IMR-90 (cell line): ENCODE data around the gene TBC1D1. TPM values are rescaled to one million over a fixed set of nuclear protein-coding genes. Genes with fewer than 3 reads are reported as not detected.
A peak's percentile ranks its signal among the peaks of the same experiment; 100 is the strongest.

Experiments
- ATAC-seq: fragments of 200-7000 bp; cut with Tn5 transposase; 2 replicates; pipeline ENCODE4 v1.9.1; 2020; ENCODE audit warnings: low read depth, mild to moderate bottlenecking, moderate library complexity
- BruUV-seq: library from RNA; stranded (reverse); fragments of 400-500 nt; replicated peaks from 2 replicates; lab custom pipeline; 2021; lab: Mats Ljungman, UMichigan
- CTCF ChIA-PET: fragments of 300-600 bp; formaldehyde crosslinking; extraction: SDS; loops from one replicate; lab custom pipeline; 2021; ENCODE audit warnings: antibody characterized with exemption; lab: Yijun Ruan, JAX
- POLR2A ChIA-PET: fragments of 300-600 bp; sonication (Branson Sonifier 250); formaldehyde crosslinking; loops from one replicate; lab custom pipeline; 2022; ENCODE audit warnings: antibody characterized with exemption; ENCODE audit not compliant: unreplicated experiment; lab: Charles Lee
- DNase-seq: peaks from one replicate; pipeline ENCODE4 v3.0.0; 2013
- H2AFZ ChIP-seq: replicated peaks from 2 replicates; pipeline ENCODE3; 2013; ENCODE audit warnings: low read length, mild to moderate bottlenecking; ENCODE audit not compliant: poor library complexity
- H2AK5ac ChIP-seq: 2 replicates; pipeline ENCODE4 v1.6.1; 2013; ENCODE audit warnings: low read depth, low read length, inconsistent platforms
- H2AK9ac ChIP-seq: replicated peaks from 2 replicates; pipeline ENCODE3; 2013; ENCODE audit warnings: mild to moderate bottlenecking, low read depth, low read length, moderate library complexity; ENCODE audit not compliant: poor library complexity
- H2BK120ac ChIP-seq: 2 replicates; pipeline ENCODE4 v1.6.1; 2013; ENCODE audit warnings: low read depth, low read length, inconsistent platforms
- H2BK15ac ChIP-seq: 3 replicates; pipeline ENCODE4 v1.6.1; 2013; ENCODE audit warnings: low read depth, low read length, inconsistent platforms
- H2BK20ac ChIP-seq: 2 replicates; pipeline ENCODE4 v1.6.1; 2013; ENCODE audit warnings: low read depth, mild to moderate bottlenecking, inconsistent platforms, low read length, moderate library complexity
- H2BK5ac ChIP-seq: 2 replicates; pipeline ENCODE4 v1.6.1; 2013; ENCODE audit warnings: mild to moderate bottlenecking, low read depth, low read length, inconsistent platforms; ENCODE audit not compliant: poor library complexity, severe bottlenecking
- H3K14ac ChIP-seq: replicated peaks from 2 replicates; pipeline ENCODE4 v1.6.1; 2013; ENCODE audit warnings: low read depth, low read length, inconsistent platforms
- H3K18ac ChIP-seq: 2 replicates; pipeline ENCODE4 v1.6.1; 2013; ENCODE audit warnings: low read depth, low read length, control low read depth
- H3K23ac ChIP-seq: 2 replicates; pipeline ENCODE4 v1.6.1; 2013; ENCODE audit warnings: low read depth, low read length, inconsistent platforms
- H3K27ac ChIP-seq: 2 replicates; pipeline ENCODE4 v1.5.1; 2013; ENCODE audit warnings: mild to moderate bottlenecking, control low read depth, low read length; ENCODE audit not compliant: insufficient read depth
- H3K27me3 ChIP-seq: 2 replicates; pipeline ENCODE4 v1.6.1; 2013; ENCODE audit warnings: low read length; ENCODE audit not compliant: control insufficient read depth, insufficient read depth
- H3K36me3 ChIP-seq: 2 replicates; pipeline ENCODE4 v1.6.1; 2013; ENCODE audit warnings: low read length, mixed read lengths; ENCODE audit not compliant: control insufficient read depth, insufficient read depth
- H3K4ac ChIP-seq: 2 replicates; pipeline ENCODE4 v1.6.1; 2013; ENCODE audit warnings: low read depth, low read length, inconsistent platforms
- H3K4me1 ChIP-seq: 2 replicates; pipeline ENCODE4 v1.6.1; 2013; ENCODE audit warnings: low read length, mixed read lengths; ENCODE audit not compliant: control insufficient read depth, insufficient read depth
- H3K4me2 ChIP-seq: 2 replicates; pipeline ENCODE4 v1.6.1; 2013; ENCODE audit warnings: low read depth, mild to moderate bottlenecking, control low read depth, low read length, moderate library complexity
- H3K4me3 ChIP-seq: 2 replicates; pipeline ENCODE4 v1.5.1; 2013; ENCODE audit warnings: low read depth, mild to moderate bottlenecking, control low read depth, low read length, moderate library complexity; ENCODE audit not compliant: insufficient read depth
- H3K56ac ChIP-seq: 2 replicates; pipeline ENCODE4 v1.6.1; 2013; ENCODE audit warnings: low read length, inconsistent platforms; ENCODE audit not compliant: insufficient read depth; ENCODE audit errors: extremely low read depth
- H3K79me1 ChIP-seq, 2 experiments: 2 replicates each; pipeline ENCODE4 v1.6.1; 2013; ENCODE audit warnings: low read length in 2 of 2, inconsistent platforms in 1 of 2, low read depth in 1 of 2
- H3K9ac ChIP-seq: 2 replicates; pipeline ENCODE4 v1.6.1; 2013; ENCODE audit warnings: low read depth, low read length, control low read depth
- H3K9me1 ChIP-seq: 2 replicates; pipeline ENCODE4 v1.6.1; 2013; ENCODE audit warnings: low read length, inconsistent platforms; ENCODE audit not compliant: insufficient read depth
- H3K9me3 ChIP-seq: 2 replicates; pipeline ENCODE4 v1.6.1; 2013; ENCODE audit warnings: low read length; ENCODE audit not compliant: control insufficient read depth, insufficient read depth
- H4K20me1 ChIP-seq: 2 replicates; pipeline ENCODE4 v1.6.1; 2013; ENCODE audit warnings: low read length, inconsistent platforms; ENCODE audit not compliant: insufficient read depth
- H4K5ac ChIP-seq: 2 replicates; pipeline ENCODE4 v1.6.1; 2013; ENCODE audit warnings: mild to moderate bottlenecking, low read depth, low read length, control low read depth
- H4K8ac ChIP-seq, 2 experiments: 2 replicates each; pipeline ENCODE4 v1.6.1; 2013; ENCODE audit warnings: low read depth in 2 of 2, low read length in 2 of 2, control low read depth in 1 of 2, inconsistent platforms in 1 of 2
- H4K91ac ChIP-seq: 2 replicates; pipeline ENCODE4 v1.6.1; 2013; ENCODE audit warnings: low read depth, low read length, inconsistent platforms; ENCODE audit not compliant: insufficient read depth
- CEBPB ChIP-seq: IDR thresholded peaks from 2 replicates; pipeline ENCODE4 v1.6.1; 2012; ENCODE audit warnings: low read depth, low read length, improper control_type of control experiment
- MAFK ChIP-seq: IDR thresholded peaks from 2 replicates; pipeline ENCODE4 v1.6.1; 2012; ENCODE audit warnings: low read depth, low read length, improper control_type of control experiment
- NFE2L2 ChIP-seq: fragments of 150-350 bp; IDR thresholded peaks from 2 replicates; pipeline ENCODE4 v1.6.1; 2016; ENCODE audit warnings: low read depth, mild to moderate bottlenecking, low read length
- POLR2A ChIP-seq: IDR thresholded peaks from 2 replicates; pipeline ENCODE4 v1.6.1; 2012; ENCODE audit warnings: mild to moderate bottlenecking, low read depth, low read length
- RCOR1 ChIP-seq: IDR thresholded peaks from 2 replicates; pipeline ENCODE4 v1.6.1; 2012; ENCODE audit warnings: mild to moderate bottlenecking, low read length, improper control_type of control experiment; ENCODE audit not compliant: insufficient replicate concordance
- RFX5 ChIP-seq: IDR thresholded peaks from 2 replicates; pipeline ENCODE4 v1.8.0; 2012; ENCODE audit warnings: low read depth, mild to moderate bottlenecking, low read length, moderate library complexity
- WGBS, 2 experiments: methylation state at CpG; one replicate each; pipeline versions ENCODE4 v1.1.5 to v1.1.7; 2013; ENCODE audit warnings: missing lambda C conversion rate in 2 of 2; ENCODE audit not compliant: insufficient read length in 1 of 2; ENCODE audit errors: extremely low coverage in 2 of 2; 5-methylcytosine and 5-hydroxymethylcytosine counted together
- dilution Hi-C: fragments of 300-500 bp; cut with HindIII; formaldehyde crosslinking; loops from one replicate; pipeline ENCODE4 v1.14.3; 2018; ENCODE audit warnings: low sequenced_read_pairs; ENCODE audit not compliant: unreplicated experiment
- in situ Hi-C: fragments of 300-500 bp; cut with MboI; formaldehyde crosslinking; loops from 3 replicates; pipeline ENCODE4 v1.14.3; 2019; ENCODE audit warnings: low sequenced_read_pairs, inconsistent platforms, mixed read lengths
- intact Hi-C: fragments of 100-400 bp; cut with micrococcal nuclease; formaldehyde crosslinking; loops from 2 replicates; pipeline ENCODE4 v1.10.0; 2022
- polyA plus RNA-seq, 3 experiments: library from polyadenylated mRNA; depleted of rRNA; stranded (reverse); fragments of >200 nt; gene quantifications; 2 replicates each; pipeline ENCODE4 v1.2.3, GENCODE V29; 2012; ENCODE audit warnings: low replicate concordance in 1 of 3
- total RNA-seq: library from RNA; depleted of rRNA; stranded (reverse); fragments of >200 nt; gene quantifications from 2 replicates; pipeline ENCODE4 v1.2.3, GENCODE V29; 2012
- TF ChIP-seq, protein P1 (sequence below): fragments of 150-350 bp; IDR thresholded peaks from 2 replicates; pipeline ENCODE4 v1.6.1; 2017; ENCODE audit warnings: mild to moderate bottlenecking, antibody characterized with exemption, low read length, low read depth

The TBC1D1 gene
- total and polyA plus RNA-seq, 2 of the 4 experiments (the other 2 are of a cell fraction): 42.4 to 104 TPM

DNA sequence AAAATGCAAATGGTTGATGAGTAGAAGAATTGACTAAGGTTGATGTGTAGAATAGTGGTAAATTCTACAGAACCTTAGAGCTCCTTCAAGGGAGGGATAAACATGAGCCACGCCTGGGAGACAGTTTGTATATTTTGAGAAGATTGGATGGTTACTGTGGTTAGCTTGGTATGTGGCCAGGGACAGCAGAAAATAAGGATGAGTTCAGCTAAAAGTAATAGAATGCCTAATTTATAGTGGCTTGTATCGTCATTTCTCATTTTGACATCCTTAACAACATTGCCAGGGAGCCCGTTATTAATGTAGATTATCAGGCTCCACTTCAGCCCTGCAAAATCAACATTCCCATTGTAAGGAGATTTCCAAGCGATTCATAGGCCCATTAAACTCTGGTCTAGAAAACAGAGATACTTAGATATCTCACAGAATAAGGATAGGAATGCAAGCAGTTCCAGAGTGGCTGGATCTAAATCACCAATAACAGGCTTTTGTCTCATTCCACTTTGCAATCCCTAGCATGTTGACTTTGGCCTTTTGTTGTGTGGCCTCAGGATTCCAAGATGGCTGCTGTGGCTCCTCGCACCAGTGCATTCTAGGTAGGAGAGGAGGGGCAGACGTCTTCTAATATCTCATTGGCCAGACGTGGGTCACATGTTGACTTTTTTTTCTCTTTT is 62.9 kb downstream of the TBC1D1 start:
- no peak overlapping the region for H2BK15ac ChIP-seq
- H3K27me3 ChIP-seq: peaks cover 21% of the 10 kb centered on the region
- no CpG with 5 or more reads among the region's 7 CpGs for WGBS, 2 experiments
- no peak overlapping the region for H2AK5ac ChIP-seq
- TF ChIP-seq RCOR1: no peak
- TF ChIP-seq, protein P1, sequence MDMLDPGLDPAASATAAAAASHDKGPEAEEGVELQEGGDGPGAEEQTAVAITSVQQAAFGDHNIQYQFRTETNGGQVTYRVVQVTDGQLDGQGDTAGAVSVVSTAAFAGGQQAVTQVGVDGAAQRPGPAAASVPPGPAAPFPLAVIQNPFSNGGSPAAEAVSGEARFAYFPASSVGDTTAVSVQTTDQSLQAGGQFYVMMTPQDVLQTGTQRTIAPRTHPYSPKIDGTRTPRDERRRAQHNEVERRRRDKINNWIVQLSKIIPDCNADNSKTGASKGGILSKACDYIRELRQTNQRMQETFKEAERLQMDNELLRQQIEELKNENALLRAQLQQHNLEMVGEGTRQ: peak; percentile 86
- no peak for TF ChIP-seq MAFK
- TF ChIP-seq RFX5: no peak
- no peak for TF ChIP-seq CEBPB
- no peak for TF ChIP-seq NFE2L2
- TF ChIP-seq POLR2A: no peak
- no peak overlapping the region for H3K23ac ChIP-seq
- H2BK120ac ChIP-seq: no peak overlapping the region
- H3K18ac ChIP-seq: no peak overlapping the region
- ATAC-seq (peak; percentile 92), DNase-seq (peak; percentile 64)
- dilution Hi-C loops: no loop called here
- no peak overlapping the region for H2AFZ ChIP-seq
- no peak overlapping the region for H3K27ac ChIP-seq
- H3K9me3 ChIP-seq: no peaks in the 10 kb centered on the region
- H3K79me1 ChIP-seq: no peaks in the 10 kb centered on the region
- intact Hi-C loops: no loop called here
- H3K9ac ChIP-seq: no peak overlapping the region
- no peak overlapping the region for H3K56ac ChIP-seq
- H3K4me1 ChIP-seq: no peaks in the 10 kb centered on the region; the same call in 1 of the 2 replicates
- no peak overlapping the region for H2BK20ac ChIP-seq
- no peak overlapping the region for H3K4ac ChIP-seq
- H3K4me3 ChIP-seq: no peak overlapping the region
- ChIA-PET CTCF (no interaction called here), POLR2A (no interaction called here)
- no peaks in the 10 kb centered on the region for H3K36me3 ChIP-seq
- peak overlapping the region; percentile 20; the same call in 1 of the 2 replicates for H3K4me2 ChIP-seq
- H4K8ac ChIP-seq: no peak overlapping the region; a peak in 1 of 4 replicates
- no peak overlapping the region for H4K91ac ChIP-seq
- BruUV-seq: no TSS peak
- peaks cover 5% of the 10 kb centered on the region; the same call in 1 of the 2 replicates for H4K20me1 ChIP-seq
- no peak overlapping the region for H2BK5ac ChIP-seq
- H3K9me1 ChIP-seq: peaks cover 8% of the 10 kb centered on the region; the same call in 1 of the 2 replicates
- H2AK9ac ChIP-seq: peak overlapping the region; percentile 39
- in situ Hi-C loops: no loop called here
- no peak overlapping the region for H4K5ac ChIP-seq
- H3K14ac ChIP-seq: no peak overlapping the region
